ENCODE measurements around the gene RAB6A.

RAB6A gene

GRCh38 chr11:73659961-73660360 is 100.9 kb downstream of the RAB6A start:
- TF ChIP-seq CTCF (conservative IDR thresholded peaks at IDR 0.05; ENCODE audit: control insufficient read depth, insufficient read depth, low read depth, low read length) = no peak
- DNase-seq (ENCODE audit: low read depth) = no peak

GRCh38 chr11:73656985-73657384 is 103.9 kb downstream of the RAB6A start:
- no peak for TF ChIP-seq CTCF (conservative IDR thresholded peaks at IDR 0.05; ENCODE audit: control insufficient read depth, insufficient read depth, low read depth, low read length)
- no peak for DNase-seq (ENCODE audit: low read depth)
- H3K4me3 ChIP-seq (ENCODE audit: control insufficient read depth, low read depth, low read length) = no peak overlapping the region

More at GRCh38 chr11:73659961-73660360, 100.9 kb downstream of the RAB6A start:
- no peak overlapping the region for H3K4me3 ChIP-seq (ENCODE audit: control insufficient read depth, low read depth, low read length)

GRCh38 chr11:73655686-73656085 is 105.2 kb downstream of the RAB6A start:
- DNase-seq (ENCODE audit: low read depth) = no peak
- H3K4me3 ChIP-seq (ENCODE audit: control insufficient read depth, low read depth, low read length) = no peak overlapping the region
- no peak for TF ChIP-seq CTCF (conservative IDR thresholded peaks at IDR 0.05; ENCODE audit: control insufficient read depth, insufficient read depth, low read depth, low read length)

GRCh38 chr11:73654482-73655021 is 106.3 kb downstream of the RAB6A start:
- no peak for TF ChIP-seq CTCF (conservative IDR thresholded peaks at IDR 0.05; ENCODE audit: control insufficient read depth, insufficient read depth, low read depth, low read length)

GRCh38 chr11:73653996-73654395 is 106.9 kb downstream of the RAB6A start:
- no peak for DNase-seq (ENCODE audit: low read depth)
- H3K4me3 ChIP-seq (ENCODE audit: control insufficient read depth, low read depth, low read length) = no peak overlapping the region
- TF ChIP-seq CTCF (conservative IDR thresholded peaks at IDR 0.05; ENCODE audit: control insufficient read depth, insufficient read depth, low read depth, low read length) = no peak

More at GRCh38 chr11:73654482-73655021, 106.3 kb downstream of the RAB6A start:
- H3K4me3 ChIP-seq (ENCODE audit: control insufficient read depth, low read depth, low read length) = no peak overlapping the region
- no peak for DNase-seq (ENCODE audit: low read depth)

- no peak for DNase-seq (ENCODE audit: low read depth)
- no peak for TF ChIP-seq CTCF (conservative IDR thresholded peaks at IDR 0.05; ENCODE audit: control insufficient read depth, insufficient read depth, low read depth, low read length)
- no peak overlapping the region for H3K4me3 ChIP-seq (ENCODE audit: control insufficient read depth, low read depth, low read length)
Measured at GRCh38 chr11:73652856-73653559, 107.9 kb downstream of the RAB6A start.

Measured in fibroblast of mammary gland (primary cell).